Panc1 (cell line): ENCODE measurements around the gene TRIM8. TPM values are rescaled to one million over a fixed set of nuclear protein-coding genes. Genes with fewer than 3 reads are reported as not detected.

ENCODE experiments used
- ATAC-seq: fragments of 200-7000 bp; cut with Tn5 transposase; 2 replicates; pipeline ENCODE4 v1.9.1; 2020; ENCODE audit warnings: mild to moderate bottlenecking, moderate library complexity
- BruUV-seq: library from RNA; stranded (reverse); fragments of 400-500 nt; replicated peaks from 2 replicates; lab custom pipeline; 2021; lab: Mats Ljungman, UMichigan
- CTCF ChIA-PET: fragments of 300-600 bp; sonication (Branson Sonifier 250); formaldehyde crosslinking; loops from one replicate; lab custom pipeline; 2022; ENCODE audit warnings: antibody characterized with exemption; lab: Charles Lee
- POLR2A ChIA-PET: fragments of 300-600 bp; sonication (Branson Sonifier 250); formaldehyde crosslinking; loops from one replicate; lab custom pipeline; 2022; ENCODE audit warnings: antibody characterized with exemption; lab: Charles Lee
- DNase-seq: peaks from one replicate; pipeline ENCODE4 v3.0.0-alpha.2; 2010; ENCODE audit warnings: low read depth, low spot score
- H3K27ac ChIP-seq: 2 replicates; pipeline ENCODE4 v1.5.1; 2011; ENCODE audit warnings: mild to moderate bottlenecking, low read length, inconsistent platforms
- H3K27me3 ChIP-seq: fragments of 200-500 bp; sonication (Bioruptor generic); 2 replicates; pipeline ENCODE4 v1.6.0; 2014; ENCODE audit warnings: low read length, inconsistent platforms; ENCODE audit not compliant: control insufficient read depth, insufficient read depth
- H3K36me3 ChIP-seq: fragments of 200-500 bp; sonication (Bioruptor generic); 2 replicates; pipeline ENCODE4 v1.5.1; 2014; ENCODE audit warnings: inconsistent platforms, mild to moderate bottlenecking, low read length, moderate library complexity; ENCODE audit not compliant: control insufficient read depth, insufficient read depth
- H3K4me1 ChIP-seq: 2 replicates; pipeline ENCODE4 v1.5.1; 2011; ENCODE audit warnings: inconsistent platforms, mild to moderate bottlenecking, low read length, moderate library complexity; ENCODE audit not compliant: control insufficient read depth, insufficient read depth
- H3K4me3 ChIP-seq, 2 experiments: 2 replicates each; pipeline ENCODE4 v1.5.1; 2011 to 2012; ENCODE audit warnings: low read depth in 2 of 2, low read length in 2 of 2, mild to moderate bottlenecking in 2 of 2, inconsistent platforms in 1 of 2, moderate library complexity in 1 of 2
- H3K9me3 ChIP-seq: fragments of 200-500 bp; sonication (Bioruptor generic); 2 replicates; pipeline ENCODE4 v1.5.1; 2014; ENCODE audit warnings: low read depth, mild to moderate bottlenecking, inconsistent platforms, low read length, moderate library complexity; ENCODE audit not compliant: control insufficient read depth, insufficient read depth
- CTCF ChIP-seq: fragments of 450-650 bp; IDR thresholded peaks from 2 replicates; pipeline ENCODE4 v1.5.1; 2017; ENCODE audit warnings: mild to moderate bottlenecking
- POLR2AphosphoS5 ChIP-seq: IDR thresholded peaks from 2 replicates; pipeline ENCODE4 v1.6.1; 2012; ENCODE audit warnings: mild to moderate bottlenecking, low read depth, low read length, moderate library complexity
- REST ChIP-seq, 2 experiments: IDR thresholded peaks; 2 replicates each; pipeline ENCODE4 v1.6.1; 2011 to 2012; ENCODE audit warnings: low read depth in 2 of 2, control low read depth in 1 of 2, low read length in 1 of 2, mild to moderate bottlenecking in 1 of 2, moderate library complexity in 1 of 2; ENCODE audit not compliant: insufficient read depth in 1 of 2
- SIN3A ChIP-seq: IDR thresholded peaks from 2 replicates; pipeline ENCODE4 v1.6.1; 2012; ENCODE audit warnings: low read depth, mild to moderate bottlenecking, low read length, moderate library complexity, borderline replicate concordance; ENCODE audit not compliant: insufficient read depth
- TCF7L2 ChIP-seq: IDR thresholded peaks from 2 replicates; pipeline ENCODE4 v1.6.1; 2011; ENCODE audit warnings: mild to moderate bottlenecking, low read depth, low read length, inconsistent platforms
- in situ Hi-C: cut with HindIII; loops from 2 replicates; pipeline ENCODE4 v1.10.0; 2016; ENCODE audit warnings: low sequenced_read_pairs, low pct_unique_long_range_greater_than_20kb
- intact Hi-C: fragments of 100-400 bp; cut with micrococcal nuclease; formaldehyde crosslinking; loops from one replicate; pipeline ENCODE4 v1.10.0; 2022; ENCODE audit not compliant: unreplicated experiment
- total RNA-seq: library from RNA; stranded (reverse); gene quantifications from one replicate; pipeline ENCODE4 v1.2.1, GENCODE V29; 2021; ENCODE audit not compliant: unreplicated experiment

TRIM8 gene
- total RNA-seq, 1 experiment from 2014 or later: 54.4 TPM

GRCh38 chr10:102675666-102676533, 31.6 kb downstream of the TRIM8 start:
- H3K36me3 ChIP-seq: no peaks in the 10 kb centered on the region
- BruUV-seq: no TSS peak
- DNase-seq (no peak), ATAC-seq (no peak)
- in situ Hi-C loops (no loop called here), intact Hi-C loops (no loop called here)
- H3K27me3 ChIP-seq: no peaks in the 10 kb centered on the region
- no peak overlapping the region for H3K27ac ChIP-seq
- H3K9me3 ChIP-seq: no peaks in the 10 kb centered on the region
- POLR2A ChIA-PET: interaction anchor here (0.6 kb wide), 1 partner anchor 1103 kb away, joined by 3 read pairs; no protein-coding TSS in a partner anchor
- TF ChIP-seq SIN3A (no peak), TCF7L2 (no peak), POLR2AphosphoS5 (no peak), REST (IDR thresholded peaks at IDR 0.05; ENCODE audit: insufficient read depth in 1 of 2, low read depth in 2 of 2, low read length in 1 of 2) (no peak), CTCF (no peak)
- no peaks in the 10 kb centered on the region for H3K4me1 ChIP-seq
- no peak overlapping the region for H3K4me3 ChIP-seq
- CTCF ChIA-PET: interaction anchor here (0.7 kb wide), 1 partner anchor 11 kb away, joined by 6 read pairs; no protein-coding TSS in a partner anchor

- H3K27me3 ChIP-seq: no peaks in the 10 kb centered on the region
- POLR2A ChIA-PET: interaction anchor here (0.6 kb wide), 1 partner anchor 1104 kb away, joined by 3 read pairs; no protein-coding TSS in a partner anchor
- CTCF ChIA-PET: interaction anchor here (0.7 kb wide), 1 partner anchor 12 kb away, joined by 6 read pairs; no protein-coding TSS in a partner anchor
- no peak overlapping the region for H3K4me3 ChIP-seq
- H3K36me3 ChIP-seq: no peaks in the 10 kb centered on the region
- in situ Hi-C loops: no loop called here
- TF ChIP-seq SIN3A: no peak
- no peak for TF ChIP-seq REST (IDR thresholded peaks at IDR 0.05; ENCODE audit: insufficient read depth in 1 of 2, low read depth in 2 of 2, low read length in 1 of 2)
- TF ChIP-seq CTCF: no peak
- TF ChIP-seq POLR2AphosphoS5: no peak
- TF ChIP-seq TCF7L2: no peak
- H3K4me1 ChIP-seq: no peaks in the 10 kb centered on the region
- intact Hi-C loops: no loop called here
- ATAC-seq: no peak
- no peaks in the 10 kb centered on the region for H3K9me3 ChIP-seq
- BruUV-seq: no TSS peak
- DNase-seq: no peak
- H3K27ac ChIP-seq: no peak overlapping the region
These were observed 32.4 kb downstream of the TRIM8 start for GRCh38 chr10:102676534-102677315.
